Lower leg skin (tissue), 3 donors: ENCODE measurements around the gene SIX3.

ENCODE experiments used
- CTCF ChIP-seq, 3 donors: fragments of 450-650 bp; IDR thresholded peaks; one replicate each; pipeline ENCODE4 v1.5.1; 2016; ENCODE audit warnings: antibody characterized with exemption in 3 of 3, mild to moderate bottlenecking in 3 of 3, moderate library complexity in 2 of 3
- POLR2A ChIP-seq, 2 donors: fragments of 450-650 bp; IDR thresholded peaks; one replicate each; pipeline ENCODE4 v1.6.1; 2016 to 2017; ENCODE audit warnings: antibody characterized with exemption in 2 of 2, mild to moderate bottlenecking in 1 of 2, moderate library complexity in 1 of 2

- no peak for TF ChIP-seq CTCF (IDR thresholded peaks at IDR 0.05)
- no peak for TF ChIP-seq POLR2A (IDR thresholded peaks at IDR 0.05)
These were observed 1.7 kb downstream of the SIX3 start for GRCh38 chr2:44943031-44943692.
